Suprapubic skin (tissue), 4 donors: Measurements from ENCODE around the gene RAB20. TPM values are rescaled to one million over a fixed set of nuclear protein-coding genes. Genes with fewer than 3 reads are reported as not detected.
"Not testable (repeated sequence)": the region's sequence is repeated elsewhere in the genome, so short reads cannot be mapped to it uniquely, and the experiment has no call there.

ENCODE experiments used
- DNase-seq, 2 donors: peaks; one replicate each; pipeline ENCODE4 v3.0.0-alpha.2; 2019; ENCODE audit warnings: low spot score in 2 of 2
- H3K27ac ChIP-seq: fragments of 200-600 bp; sonication (generic); one replicate; pipeline ENCODE4 v1.5.1; 2019
- H3K27me3 ChIP-seq: fragments of 200-600 bp; sonication (generic); one replicate; pipeline ENCODE4 v1.5.1; 2019
- H3K36me3 ChIP-seq: fragments of 200-600 bp; sonication (generic); one replicate; pipeline ENCODE4 v1.5.1; 2019
- H3K4me1 ChIP-seq: fragments of 200-600 bp; sonication (generic); one replicate; pipeline ENCODE4 v1.5.1; 2019
- H3K4me3 ChIP-seq: fragments of 200-600 bp; sonication (generic); one replicate; pipeline ENCODE4 v1.5.1; 2019; ENCODE audit warnings: mild to moderate bottlenecking
- H3K9me3 ChIP-seq: fragments of 200-600 bp; sonication (generic); one replicate; pipeline ENCODE4 v1.5.1; 2019
- CTCF ChIP-seq, 2 donors: fragments of 200-600 bp in 1 of 2; fragments of 450-650 bp in 1 of 2; sonication (generic) in 1 of 2; IDR thresholded peaks; one replicate each; pipeline ENCODE4 v1.5.1; 2016 to 2019; ENCODE audit warnings: antibody characterized with exemption in 2 of 2, mild to moderate bottlenecking in 1 of 2, moderate library complexity in 1 of 2
- EP300 ChIP-seq: sonication (generic); formaldehyde crosslinking; IDR thresholded peaks from one replicate; pipeline ENCODE4 v1.6.1; 2017; ENCODE audit warnings: antibody characterized with exemption
- POLR2A ChIP-seq, 2 donors: fragments of 450-650 bp; IDR thresholded peaks; one replicate each; pipeline ENCODE4 v1.6.1; 2017; ENCODE audit warnings: antibody characterized with exemption in 2 of 2, mild to moderate bottlenecking in 2 of 2, moderate library complexity in 2 of 2
- POLR2AphosphoS5 ChIP-seq, 3 donors: sonication (generic); formaldehyde crosslinking; IDR thresholded peaks; one replicate each; pipeline ENCODE4 v1.6.1; 2017; ENCODE audit warnings: antibody characterized with exemption in 3 of 3
- WGBS: methylation state at CpG from one replicate; pipeline ENCODE4 v1.1.5; 2018; 5-methylcytosine and 5-hydroxymethylcytosine counted together
- total RNA-seq, 4 donors: library from RNA; depleted of rRNA; stranded (reverse); fragments of >200 nt; gene quantifications; one replicate each; pipeline ENCODE4 v1.1.0, GENCODE V29; 2016

Gene RAB20
- 1 to 10 TPM; 2.0 to 6.7 (median 3.7) TPM for total RNA-seq

- Histone ChIP-seq H3K4me1 (peaks cover 30% of the 10 kb centered on the region), H3K4me3 (peak within 1 kb of the TSS; percentile 83), H3K27me3 (no peaks in the 10 kb centered on the region), H3K9me3 (no peaks in the 10 kb centered on the region), H3K36me3 (peaks cover 3% of the 10 kb centered on the region), H3K27ac (peak within 1 kb of the TSS; percentile 84)
- 0% methylated on average over 1 of the region's 79 CpGs for whole genome bisulfite sequencing
- TF ChIP-seq POLR2AphosphoS5 (IDR thresholded peaks at IDR 0.05) = no peak
- TF ChIP-seq POLR2A (IDR thresholded peaks at IDR 0.05) = peak in 1 of 2 donors; percentile 36
- TF ChIP-seq EP300 = no peak
- peak; percentile 89 to 94 for DNase-seq
These were observed at the start of gene RAB20 for GRCh38 chr13:110561344-110562035. RAB20 (minus strand) TSS chr13:110561722; CDS start chr13:110561519, 203 bp downstream.

- no peaks in the 10 kb centered on the region for H3K36me3 ChIP-seq
- no peaks in the 10 kb centered on the region for H3K27me3 ChIP-seq
- WGBS = 62% methylated on average over 12 of the region's 12 CpGs
- H3K27ac ChIP-seq = no peak overlapping the region
- TF ChIP-seq EP300 (no peak), CTCF (IDR thresholded peaks at IDR 0.05) (no peak), POLR2A (IDR thresholded peaks at IDR 0.05) (no peak)
- H3K4me1 ChIP-seq = peaks cover 10% of the 10 kb centered on the region
- no peaks in the 10 kb centered on the region for H3K9me3 ChIP-seq
- no peak for DNase-seq
- H3K4me3 ChIP-seq = peak overlapping the region; percentile 5
These were observed 49.6 kb upstream of the RAB20 start for GRCh38 chr13:110610955-110611595.

GRCh38 chr13:110607675-110608224, 46.2 kb upstream of the RAB20 start:
- no peak for TF ChIP-seq POLR2AphosphoS5 (IDR thresholded peaks at IDR 0.05)
- no peak for TF ChIP-seq CTCF (IDR thresholded peaks at IDR 0.05)
- no peak for TF ChIP-seq EP300
- no peak for TF ChIP-seq POLR2A (IDR thresholded peaks at IDR 0.05)
- 74% methylated on average over 3 of the region's 3 CpGs for WGBS
- no peak overlapping the region for H3K27ac ChIP-seq

GRCh38 chr13:110606281-110606680, 44.8 kb upstream of the RAB20 start:
- 80% methylated on average over 1 of the region's 33 CpGs for WGBS
- not testable (repeated sequence) for H3K4me3 ChIP-seq, DNase-seq

More at GRCh38 chr13:110607675-110608224, 46.2 kb upstream of the RAB20 start:
- no peaks in the 10 kb centered on the region for H3K27me3 ChIP-seq
- DNase-seq = no peak
- peaks cover 5% of the 10 kb centered on the region for H3K4me1 ChIP-seq
- no peaks in the 10 kb centered on the region for H3K9me3 ChIP-seq
- H3K4me3 ChIP-seq = no peak overlapping the region
- no peaks in the 10 kb centered on the region for H3K36me3 ChIP-seq

GRCh38 chr13:110605132-110605531, 43.6 kb upstream of the RAB20 start:
- WGBS = 92% methylated on average over 6 of the region's 6 CpGs
- no peaks in the 10 kb centered on the region for H3K27me3 ChIP-seq
- H3K9me3 ChIP-seq = no peaks in the 10 kb centered on the region

More at GRCh38 chr13:110606281-110606680, 44.8 kb upstream of the RAB20 start:
- not testable (repeated sequence) for H3K4me1 ChIP-seq, H3K27me3 ChIP-seq, H3K36me3 ChIP-seq, H3K27ac ChIP-seq, H3K9me3 ChIP-seq

More at GRCh38 chr13:110605132-110605531, 43.6 kb upstream of the RAB20 start:
- no peak for TF ChIP-seq CTCF (IDR thresholded peaks at IDR 0.05)
- no peak for TF ChIP-seq EP300
- no peak for TF ChIP-seq POLR2A (IDR thresholded peaks at IDR 0.05)
- no peak for TF ChIP-seq POLR2AphosphoS5 (IDR thresholded peaks at IDR 0.05)
- no peak overlapping the region for H3K4me3 ChIP-seq
- no peaks in the 10 kb centered on the region for H3K36me3 ChIP-seq
- no peak overlapping the region for H3K27ac ChIP-seq
- DNase-seq = no peak
- peaks cover 5% of the 10 kb centered on the region for H3K4me1 ChIP-seq
